Left cardiac atrium (tissue), 4 donors: Measurements from ENCODE around the gene PSMC6. TPM values are rescaled to one million over a fixed set of nuclear protein-coding genes. Genes with fewer than 3 reads are reported as not detected.

ENCODE experiments used
- ATAC-seq, 2 donors: fragments of 200-7000 bp; cut with Tn5 transposase; one replicate each; pipeline ENCODE4 v1.9.1; 2020; ENCODE audit warnings: mild to moderate bottlenecking in 2 of 2, moderate library complexity in 2 of 2
- DNase-seq: peaks from one replicate; pipeline ENCODE4 v3.0.0-alpha.2; 2020
- intact Hi-C, 2 donors: fragments of 100-400 bp; cut with DNase I; formaldehyde crosslinking; loops; one replicate each; pipeline versions ENCODE4 v1.14.1 to v1.15.1; 2022 to 2023
- long read RNA-seq: library from polyadenylated mRNA; unstranded; transcript quantifications from one replicate; pipeline ENCODE4 v2.0.0, GENCODE V29; 2021
- total RNA-seq, 2 donors: library from RNA; stranded (reverse); fragmentation: NEBNext Ultra II Directional; extraction: Animal tissue kit (Norgen Biotek cat#: 25700); gene quantifications; one replicate each; pipeline ENCODE4 v1.2.1, GENCODE V29; 2021
- donor health status: DM: no; HTN: yes; CAD: no.
- donor health status: DM: no; HTN: yes; CAD: no; lungs with severe emphysema.
- donor health status: DM: yes; HTN: yes; CAD: no.
- donor health status: Dilated cardiomyopathy.

The PSMC6 gene
- 10 to 100 TPM; 64.1 to 75.0 TPM for total RNA-seq
- long read RNA-seq, transcript PSMC6-201 (14 exons, 2,188 nt): major isoform, 163 of 178 reads
- long read RNA-seq, partial matches to known transcripts: 2 of 178 reads
- long read RNA-seq, other reads (novel, unspliced or antisense): 12 of 178 reads

- intact Hi-C loops: no loop called here
- ATAC-seq: peak; percentile 100
- DNase-seq: peak; percentile 96
Observed at GRCh38 chr14:52706724-52707706, at the start of gene PSMC6. Gene PSMC6, plus strand, starts transcription at chr14:52707200. Its CDS starts 20 bp downstream, at chr14:52707220.

DNA sequence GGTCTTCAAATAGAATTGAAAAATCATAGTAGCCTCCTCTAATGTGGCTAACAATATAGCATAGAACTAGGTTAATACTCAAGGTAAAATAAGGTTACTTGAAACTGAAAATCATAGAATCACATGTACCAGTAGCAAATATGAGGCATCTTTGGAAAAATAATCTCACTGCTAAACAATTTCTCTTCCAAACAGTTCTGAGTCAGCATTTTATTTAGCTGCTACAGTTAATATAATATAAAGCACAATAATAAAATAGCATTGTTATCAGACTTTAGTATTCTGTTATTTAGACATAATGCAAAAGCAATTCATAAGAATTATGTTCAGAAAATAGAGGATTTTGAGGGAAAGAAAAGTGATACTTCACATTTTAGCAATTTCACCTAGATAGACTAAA is 46.7 kb upstream of the PSMC6 start:
- DNase-seq (no peak), ATAC-seq (no peak)
- intact Hi-C loops: no loop called here

DNA sequence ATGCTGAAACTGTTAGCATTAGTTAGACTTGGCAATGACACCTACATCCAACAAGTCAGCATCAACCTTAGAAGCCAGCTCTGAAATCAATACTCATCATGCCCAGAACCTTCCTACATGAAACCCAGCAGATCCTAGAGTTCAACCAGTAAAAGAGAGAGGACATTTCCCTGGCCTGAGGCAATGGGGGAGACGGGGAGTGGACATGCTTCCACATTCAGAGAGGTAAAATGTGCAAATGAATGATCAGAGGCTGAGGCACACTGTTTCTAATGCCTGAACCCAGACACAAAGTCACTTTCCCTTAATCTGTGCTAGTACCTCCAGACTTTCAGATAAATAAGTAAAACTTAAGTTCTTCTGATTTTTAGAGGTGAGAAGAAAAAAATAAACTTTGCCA is 46.2 kb upstream of the PSMC6 start:
- DNase-seq (no peak), ATAC-seq (no peak)
- intact Hi-C loops: no loop called here

DNA sequence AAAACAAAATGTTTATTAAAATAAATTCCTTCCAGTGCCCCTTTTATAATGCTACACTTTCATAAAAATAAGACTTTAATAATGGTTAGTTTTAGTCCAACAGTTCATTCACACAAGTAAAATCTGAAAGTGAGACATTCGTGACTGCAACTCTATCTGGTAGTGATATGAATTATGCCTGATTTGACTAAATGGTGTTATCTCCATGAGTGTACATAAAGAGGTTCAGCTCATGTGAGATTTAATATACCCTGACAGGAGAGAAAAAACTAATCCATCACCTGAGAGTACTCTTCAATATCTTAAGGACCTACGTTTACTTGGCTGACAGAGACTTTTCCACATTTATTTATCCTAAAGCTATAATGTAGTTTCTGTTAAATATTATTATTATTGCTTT is 45.7 kb upstream of the PSMC6 start:
- ATAC-seq: no peak
- DNase-seq: no peak
- intact Hi-C loops: no loop called here

DNA sequence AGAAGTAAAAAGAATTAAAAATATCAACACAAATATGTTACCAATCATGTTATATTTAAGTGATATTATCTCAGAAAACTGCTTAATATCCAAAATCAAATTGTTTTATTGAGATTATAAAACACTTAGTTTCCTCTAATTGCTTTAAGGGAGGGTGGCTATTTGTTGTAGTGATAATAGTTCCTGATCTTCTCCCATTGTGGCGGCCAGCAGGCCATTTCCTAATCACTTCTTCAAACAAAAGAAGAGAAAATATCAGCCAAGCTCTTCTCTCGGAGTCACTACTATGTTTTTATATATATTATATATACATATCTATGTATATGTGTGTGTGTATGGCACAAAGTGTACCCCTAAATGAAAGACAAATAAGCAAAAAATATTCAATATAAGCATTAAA is 43.1 kb upstream of the PSMC6 start:
- DNase-seq (no peak), ATAC-seq (no peak)
- intact Hi-C loops: no loop called here

DNA sequence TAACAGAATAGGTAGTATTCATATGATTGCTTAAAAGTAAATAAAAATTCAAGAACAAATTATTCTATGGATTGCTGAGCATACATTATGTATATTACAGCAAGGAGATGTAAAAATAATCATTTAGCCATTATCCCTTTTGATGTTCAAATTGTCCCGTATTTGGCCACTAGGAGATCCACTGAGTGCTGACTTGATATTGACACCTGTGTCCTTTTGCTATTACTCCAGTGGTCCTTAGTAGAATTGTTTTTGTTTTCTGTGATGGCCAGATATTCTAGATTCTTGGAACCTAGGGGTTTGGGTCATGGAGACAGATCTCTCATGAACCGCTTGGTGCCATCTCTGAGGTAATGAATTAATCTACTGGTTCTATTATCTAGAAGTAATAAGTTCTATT is 28.4 kb upstream of the PSMC6 start:
- intact Hi-C loops: no loop called here
- ATAC-seq: no peak
- no peak for DNase-seq

- intact Hi-C loops: no loop called here
- DNase-seq (no peak), ATAC-seq (no peak)
Observed at GRCh38 chr14:52683985-52684520, 22.9 kb upstream of the PSMC6 start.

GRCh38 chr14:52686176-52686575 is 20.8 kb upstream of the PSMC6 start:
- DNase-seq (no peak), ATAC-seq (no peak)
- intact Hi-C loops: no loop called here

DNA sequence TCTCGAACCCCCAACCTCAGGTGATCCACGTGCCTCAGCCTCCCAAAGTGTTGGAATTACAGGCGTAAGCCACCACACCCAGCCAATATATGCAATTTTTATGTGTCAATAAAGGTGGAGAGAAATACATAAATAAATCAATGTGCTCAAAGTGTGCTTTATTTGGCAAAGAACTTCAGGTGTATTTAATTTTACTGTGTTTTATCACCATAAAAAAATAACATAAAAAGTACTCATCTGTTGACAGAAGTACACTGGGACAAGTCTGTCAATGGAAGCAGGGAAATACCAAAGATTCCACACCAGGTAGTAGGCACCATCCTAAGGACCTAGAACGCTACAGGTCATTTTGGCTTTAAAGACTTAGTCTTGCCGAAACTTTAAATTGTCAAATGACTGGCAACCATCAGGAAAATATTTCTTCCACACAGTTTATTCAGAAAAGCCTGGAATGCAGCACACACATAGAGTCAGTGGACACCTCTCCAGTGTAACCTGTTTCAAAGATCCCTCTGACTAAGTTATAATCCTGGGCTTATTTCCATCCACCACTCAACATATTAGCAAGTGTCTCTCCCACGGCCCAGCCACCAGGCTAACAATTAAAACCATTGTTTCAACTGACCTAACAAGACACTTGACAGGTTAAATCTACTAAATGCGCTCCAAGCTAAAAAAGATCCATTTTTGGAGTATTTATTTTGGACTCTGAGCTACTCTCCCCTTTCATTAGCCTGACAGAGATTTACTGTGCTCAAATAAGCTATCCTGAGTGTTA is 15.8 kb upstream of the PSMC6 start:
- ATAC-seq: no peak
- intact Hi-C loops: no loop called here

GRCh38 chr14:52692248-52692962 is 14.6 kb upstream of the PSMC6 start:
- intact Hi-C loops: no loop called here
- ATAC-seq (no peak), DNase-seq (no peak)

More for the DNA sequence above, 15.8 kb upstream of the PSMC6 start:
- no peak for DNase-seq

- no peak for DNase-seq
- ATAC-seq: no peak
- intact Hi-C loops: no loop called here
Observed at GRCh38 chr14:52693036-52693435, 14.0 kb upstream of the PSMC6 start.

GRCh38 chr14:52693532-52693931 is 13.5 kb upstream of the PSMC6 start:
- no peak for DNase-seq
- no peak for ATAC-seq
- intact Hi-C loops: no loop called here

DNA sequence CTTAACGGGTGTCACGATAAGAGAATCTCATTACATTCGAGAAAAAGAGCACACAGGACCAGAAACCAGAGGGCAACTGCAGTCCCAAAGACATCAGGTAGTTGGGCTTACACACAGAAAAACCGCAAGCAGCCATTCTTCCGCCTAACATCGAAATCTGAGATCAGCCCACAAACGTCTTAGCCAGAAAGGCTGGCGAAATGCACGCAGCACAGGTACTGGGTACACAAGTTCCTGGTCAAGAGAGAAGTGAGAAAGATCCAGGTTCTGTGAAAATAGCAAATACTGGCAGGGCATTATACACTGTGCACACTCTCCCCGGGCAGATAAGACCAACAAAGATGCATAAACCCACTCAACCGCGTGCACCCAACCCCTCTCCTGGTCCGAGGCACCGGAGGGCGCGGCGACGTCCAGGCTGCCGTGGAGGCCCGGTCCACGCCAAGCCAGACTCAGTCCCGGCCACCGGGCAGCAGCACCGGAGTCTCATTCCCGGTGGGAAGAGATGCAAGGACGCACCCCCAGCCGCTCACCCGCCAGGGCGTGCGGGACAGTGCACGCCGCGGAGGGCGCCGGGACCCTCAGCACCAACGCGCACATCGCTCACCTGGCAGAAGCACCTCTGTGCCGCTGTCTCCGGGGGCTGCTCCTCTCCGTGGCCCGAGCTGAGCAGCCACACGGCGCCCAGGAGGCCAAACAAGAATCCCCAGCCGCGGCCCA is 12.1 kb upstream of the PSMC6 start:
- DNase-seq (no peak), ATAC-seq (peak; percentile 55 to 56)
- intact Hi-C loops: loop anchor here in 1 of 2 donors (5.0 kb wide), 1 partner anchor 143 kb away; the partner anchor contains the start of genes GPR137C and TXNDC16

- ATAC-seq: peak; percentile 95 to 96
- DNase-seq: peak; percentile 88
- intact Hi-C loops: loop anchor here in 1 of 2 donors (5.0 kb wide), 1 partner anchor 143 kb away; the partner anchor contains the start of genes GPR137C and TXNDC16
Observed at GRCh38 chr14:52695481-52696091, 11.4 kb upstream of the PSMC6 start, which contains the start of gene ERO1A. Gene ERO1A, minus strand, starts transcription at chr14:52695558. Its CDS starts 77 bp downstream, at chr14:52695481.

DNA sequence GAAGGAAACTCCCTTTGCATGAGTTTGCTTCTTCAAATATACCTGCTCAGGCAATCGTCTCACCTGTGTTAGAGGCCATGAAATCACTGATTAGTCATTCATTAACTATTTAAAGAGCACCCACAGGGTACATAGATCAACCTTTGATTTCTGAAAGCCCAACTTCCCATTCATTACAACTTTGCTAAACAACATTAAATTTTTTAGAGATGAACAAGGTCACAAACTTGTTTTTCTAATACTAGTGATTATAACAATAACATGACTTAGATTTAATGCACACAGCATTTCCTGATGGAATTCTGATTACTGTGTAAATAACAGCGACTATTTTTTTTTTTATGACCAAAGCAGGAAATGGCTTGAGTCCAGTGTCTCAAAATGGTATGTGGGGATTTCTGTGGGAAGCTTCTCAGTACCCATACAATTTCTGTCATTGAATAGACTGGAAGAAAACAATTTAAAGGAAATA is 6.3 kb upstream of the PSMC6 start:
- DNase-seq (no peak), ATAC-seq (no peak)
- intact Hi-C loops: no loop called here

DNA sequence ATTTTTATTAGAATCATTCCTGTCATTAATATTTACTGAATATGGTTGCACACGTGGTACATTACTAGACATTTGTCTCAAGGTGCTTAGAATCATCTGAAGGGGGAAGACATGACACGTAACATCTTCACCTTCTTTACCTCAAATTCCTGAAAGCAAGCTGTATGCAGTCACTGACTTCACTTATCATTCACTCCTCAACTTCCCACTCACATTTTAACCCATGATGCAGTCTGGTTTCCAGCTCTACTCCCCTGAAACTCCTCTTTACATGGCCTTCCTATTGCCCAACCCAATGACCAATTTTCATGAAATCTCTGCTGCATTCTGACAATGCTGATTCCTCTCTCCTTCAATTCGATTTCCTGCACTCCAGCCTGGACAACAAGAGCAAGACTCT is 5.8 kb upstream of the PSMC6 start:
- intact Hi-C loops: no loop called here
- DNase-seq: no peak
- no peak for ATAC-seq

DNA sequence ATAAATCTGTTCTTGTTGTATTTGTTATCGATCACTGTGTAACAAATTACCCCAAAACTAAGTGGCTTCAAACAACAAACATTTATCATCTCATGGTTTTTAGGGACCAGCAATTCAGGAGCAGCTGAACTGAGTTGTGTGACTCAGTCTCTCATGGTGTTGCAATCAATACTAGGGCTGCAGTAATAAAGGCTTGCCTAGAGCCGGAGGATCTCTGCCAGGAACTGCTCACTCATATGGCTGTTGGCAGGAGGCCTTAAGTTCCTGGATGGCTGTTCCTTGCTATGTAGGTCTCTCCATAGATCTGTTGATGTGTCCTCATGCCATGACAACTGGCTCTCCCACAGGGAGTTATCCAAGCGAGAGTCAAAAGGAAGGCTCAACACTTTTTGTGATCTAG is 3.8 kb upstream of the PSMC6 start:
- intact Hi-C loops: no loop called here
- peak in 1 of 2 donors; percentile 35 for ATAC-seq
- peak; percentile 45 for DNase-seq

DNA sequence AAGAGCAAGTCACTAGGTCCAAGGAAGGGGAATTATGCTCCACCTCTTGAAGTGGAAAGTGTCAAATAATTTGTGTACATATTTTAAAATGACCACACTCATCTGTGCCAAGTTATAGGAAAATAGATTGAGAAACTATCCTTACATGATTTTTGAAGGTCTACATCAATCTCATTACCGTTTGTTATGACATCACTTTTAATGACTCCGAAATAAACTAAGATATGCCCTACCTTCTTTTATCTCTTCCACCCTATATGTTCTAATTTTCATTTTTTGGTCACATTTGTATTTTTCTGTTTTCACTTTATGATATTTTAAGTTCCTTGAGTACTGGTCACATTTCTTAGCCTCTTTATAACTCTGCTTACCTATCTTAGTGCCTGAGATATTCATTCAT is 3.3 kb upstream of the PSMC6 start:
- intact Hi-C loops: no loop called here
- no peak for ATAC-seq
- DNase-seq: no peak
